GM23338 (cell line): ENCODE data around the gene TCTN1. TPM values are rescaled to one million over a fixed set of nuclear protein-coding genes. Genes with fewer than 3 reads are reported as not detected.

Source experiments
- ATAC-seq: fragments of 200-7000 bp; cut with Tn5 transposase; 3 replicates; pipeline ENCODE4 v1.9.1; 2020
- DNase-seq: peaks from one replicate; pipeline ENCODE4 v3.0.0-alpha.2; 2015; ENCODE audit warnings: low spot score
- H2AFZ ChIP-seq: fragments of 200-600 bp; sonication (generic); 2 replicates; pipeline ENCODE4 v1.8.0; 2016; ENCODE audit warnings: antibody characterized with exemption, mild to moderate bottlenecking, moderate library complexity
- H3F3A ChIP-seq: fragments of 200-600 bp; sonication (generic); replicated peaks from 2 replicates; pipeline ENCODE4 v1.8.0; 2017; ENCODE audit warnings: antibody characterized with exemption, mixed run types, low read depth
- H3K27ac ChIP-seq: fragments of 200-600 bp; sonication (generic); 2 replicates; pipeline ENCODE4 v1.6.1; 2016; ENCODE audit warnings: low read depth
- H3K27me3 ChIP-seq: fragments of 200-600 bp; sonication (generic); 2 replicates; pipeline ENCODE4 v1.8.0; 2016; ENCODE audit warnings: mild to moderate bottlenecking, mixed run types, moderate library complexity; ENCODE audit not compliant: insufficient read depth
- H3K36me3 ChIP-seq: fragments of 200-600 bp; sonication (generic); 2 replicates; pipeline ENCODE4 v1.8.0; 2016; ENCODE audit warnings: mild to moderate bottlenecking; ENCODE audit not compliant: insufficient read depth
- H3K4me1 ChIP-seq: fragments of 200-600 bp; sonication (generic); 2 replicates; pipeline ENCODE4 v1.8.0; 2016; ENCODE audit warnings: mild to moderate bottlenecking, moderate library complexity; ENCODE audit not compliant: insufficient read depth
- H3K4me2 ChIP-seq: fragments of 200-600 bp; sonication (generic); 2 replicates; pipeline ENCODE4 v1.7.1; 2017; ENCODE audit warnings: mixed run types
- H3K4me3 ChIP-seq: fragments of 200-600 bp; sonication (generic); 2 replicates; pipeline ENCODE4 v1.6.1; 2016; ENCODE audit warnings: mixed run types
- H3K79me2 ChIP-seq: fragments of 200-600 bp; sonication (generic); replicated peaks from 2 replicates; pipeline ENCODE4 v1.8.0; 2017; ENCODE audit warnings: mild to moderate bottlenecking; ENCODE audit not compliant: insufficient read depth
- H3K9me2 ChIP-seq: fragments of 200-600 bp; sonication (generic); 2 replicates; pipeline ENCODE4 v1.8.0; 2017; ENCODE audit not compliant: insufficient read depth
- H4K20me1 ChIP-seq: fragments of 200-600 bp; sonication (generic); replicated peaks from 2 replicates; pipeline ENCODE4 v1.8.0; 2017; ENCODE audit warnings: mild to moderate bottlenecking; ENCODE audit not compliant: insufficient read depth
- H3K27ac Mint-ChIP-seq: 2 replicates; pipeline ENCODE4 v1.8.0; 2020; ENCODE audit warnings: inconsistent platforms, mild to moderate bottlenecking, moderate library complexity, mixed read lengths
- H3K27me3 Mint-ChIP-seq: 3 replicates; pipeline ENCODE4 v1.8.0; 2022; ENCODE audit warnings: low read depth, mild to moderate bottlenecking, moderate library complexity, mixed read lengths, inconsistent platforms; ENCODE audit not compliant: insufficient read depth, poor library complexity
- H3K36me3 Mint-ChIP-seq: 3 replicates; pipeline ENCODE4 v1.8.0; 2021; ENCODE audit warnings: low read depth, mild to moderate bottlenecking, inconsistent platforms, moderate library complexity, mixed read lengths
- H3K4me1 Mint-ChIP-seq: 3 replicates; pipeline ENCODE4 v1.8.0; 2020; ENCODE audit warnings: mild to moderate bottlenecking, inconsistent platforms, mixed read lengths
- H3K4me3 Mint-ChIP-seq: 3 replicates; pipeline ENCODE4 v1.8.0; 2021; ENCODE audit warnings: moderate library complexity, mild to moderate bottlenecking, inconsistent platforms, mixed read lengths
- H3K9me3 Mint-ChIP-seq: 3 replicates; pipeline ENCODE4 v1.8.0; 2020; ENCODE audit warnings: moderate library complexity, mild to moderate bottlenecking, inconsistent platforms, mixed read lengths
- CREB1 ChIP-seq: fragments of 250-450 bp; sonication (Bioruptor Pico); IDR thresholded peaks from 2 replicates; pipeline ENCODE4 v1.5.0; 2020; ENCODE audit warnings: low read depth, mild to moderate bottlenecking, moderate library complexity
- CTCF ChIP-seq, 2 experiments: fragments of 200-600 bp in 1 of 2; sonication (generic) in 1 of 2; conservative IDR thresholded peaks; 2 replicates each; pipeline versions ENCODE4 v1.5.1 to v1.6.1; 2016 to 2017; ENCODE audit warnings: antibody characterized with exemption in 2 of 2, low read depth in 2 of 2, mild to moderate bottlenecking in 2 of 2, moderate library complexity in 1 of 2
- NANOG ChIP-seq: IDR thresholded peaks from 2 replicates; pipeline ENCODE4 v1.6.1; 2016; ENCODE audit warnings: antibody characterized with exemption, borderline replicate concordance
- POLR2AphosphoS5 ChIP-seq: IDR thresholded peaks from 2 replicates; pipeline ENCODE4 v1.6.1; 2016; ENCODE audit warnings: antibody characterized with exemption, low read depth
- ZNF114 ChIP-seq: fragments of 250-450 bp; sonication (Bioruptor Pico); IDR thresholded peaks from 2 replicates; pipeline ENCODE4 v1.5.0; 2020; ENCODE audit warnings: mild to moderate bottlenecking, moderate library complexity
- polyA plus RNA-seq: library from polyadenylated mRNA; unstranded; fragments of >200 nt; fragmentation: Nextera tagmentation; extraction: Ambion mirVana; gene quantifications from 2 replicates; pipeline ENCODE4 v1.2.1, GENCODE V29; 2016
- total RNA-seq: library from RNA; depleted of rRNA; stranded (reverse); fragments of >200 nt; shearing (Covaris generic); gene quantifications from 2 replicates; pipeline ENCODE4 v1.2.3, GENCODE V29; 2014

The TCTN1 gene
- total and polyA plus RNA-seq, 2 experiments from 2014 or later = 10.6 to 12.4 TPM

GRCh38 chr12:110677206-110677911, 63.4 kb downstream of the TCTN1 start:
- Histone ChIP-seq H3K9me2 (no peaks in the 10 kb centered on the region), H3K27ac (no peak overlapping the region), H3K4me2 (no peak overlapping the region), H3K27me3 (no peaks in the 10 kb centered on the region), H3K4me1 (no peaks in the 10 kb centered on the region), H4K20me1 (no peaks in the 10 kb centered on the region), H3F3A (no peaks in the 10 kb centered on the region), H2AFZ (no peak overlapping the region), H3K4me3 (no peak overlapping the region), H3K79me2 (no peaks in the 10 kb centered on the region), H3K36me3 (no peaks in the 10 kb centered on the region)
- H3K4me3 Mint-ChIP-seq = no peak overlapping the region
- H3K4me1 Mint-ChIP-seq = peaks cover 8% of the 10 kb centered on the region; the same call in 2 of the 3 replicates
- no peak overlapping the region for H3K27ac Mint-ChIP-seq
- H3K27me3 Mint-ChIP-seq = peaks cover 1% of the 10 kb centered on the region
- H3K36me3 Mint-ChIP-seq = no peaks in the 10 kb centered on the region; the same call in 2 of the 3 replicates
- ATAC-seq = peak; percentile 56
- no peaks in the 10 kb centered on the region for H3K9me3 Mint-ChIP-seq
- no peak for DNase-seq
- no peak for TF ChIP-seq NANOG
- no peak for TF ChIP-seq CTCF (conservative IDR thresholded peaks at IDR 0.05; ENCODE audit: low read depth in 2 of 2)
- no peak for TF ChIP-seq CREB1 (CRISPR knock-in tag)
- TF ChIP-seq ZNF114 (CRISPR knock-in tag) = no peak

- TF ChIP-seq CTCF (conservative IDR thresholded peaks at IDR 0.05; ENCODE audit: low read depth in 2 of 2) (no peak), POLR2AphosphoS5 (no peak)
- no peaks in the 10 kb centered on the region; the same call in 2 of the 3 replicates for H3K36me3 Mint-ChIP-seq
- DNase-seq (no peak), ATAC-seq (no peak)
- no peak overlapping the region for H3K4me3 ChIP-seq
- no peaks in the 10 kb centered on the region for H3K9me3 Mint-ChIP-seq
- no peaks in the 10 kb centered on the region for H3K79me2 ChIP-seq
- no peaks in the 10 kb centered on the region for H3K9me2 ChIP-seq
- H3K4me1 Mint-ChIP-seq = peaks cover 8% of the 10 kb centered on the region; the same call in 2 of the 3 replicates
- H3K27me3 Mint-ChIP-seq = peaks cover 1% of the 10 kb centered on the region
- H3K4me1 ChIP-seq = no peaks in the 10 kb centered on the region
- no peaks in the 10 kb centered on the region for H3K36me3 ChIP-seq
- H3K4me3 Mint-ChIP-seq = no peak overlapping the region
- H3K27ac ChIP-seq = no peak overlapping the region
- H3K27me3 ChIP-seq = no peaks in the 10 kb centered on the region
- H3K27ac Mint-ChIP-seq = no peak overlapping the region
- H4K20me1 ChIP-seq = no peaks in the 10 kb centered on the region
- no peak overlapping the region for H3K4me2 ChIP-seq
- no peaks in the 10 kb centered on the region for H3F3A ChIP-seq
- no peak overlapping the region for H2AFZ ChIP-seq
These were observed 64.1 kb downstream of the TCTN1 start for GRCh38 chr12:110677982-110678381.
